Naive B cell (primary cell): Measurements from ENCODE around the gene KRTAP12-3. TPM values are rescaled to one million over a fixed set of nuclear protein-coding genes. Genes with fewer than 3 reads are reported as not detected.
"Not testable (repeated sequence)": the region's sequence is repeated elsewhere in the genome, so short reads cannot be mapped to it uniquely, and the experiment has no call there.

ENCODE experiments used
- ATAC-seq, 2 donors: fragments of 150-1000 bp; cut with Tn5 transposase; 2 replicates each; pipeline ENCODE4 v1.10.0; 2021; ENCODE audit warnings: low read depth in 2 of 2, mild to moderate bottlenecking in 2 of 2, moderate library complexity in 2 of 2
- DNase-seq: peaks from one replicate; pipeline ENCODE4 v3.0.0; 2022
- H3K27ac Mint-ChIP-seq, 6 donors: one replicate each; pipeline ENCODE4 v1.8.0; 2020 to 2022; ENCODE audit warnings: mild to moderate bottlenecking in 6 of 6, mixed read lengths in 6 of 6, moderate library complexity in 5 of 6, inconsistent platforms in 2 of 6
- H3K27me3 Mint-ChIP-seq, 3 donors: one replicate each; pipeline ENCODE4 v1.8.0; 2021 to 2022; ENCODE audit warnings: mixed read lengths in 3 of 3, mild to moderate bottlenecking in 1 of 3
- H3K36me3 Mint-ChIP-seq, 2 donors: one replicate each; pipeline ENCODE4 v1.8.0; 2020 to 2022; ENCODE audit warnings: mixed read lengths in 2 of 2, inconsistent platforms in 1 of 2, mild to moderate bottlenecking in 1 of 2
- H3K4me1 Mint-ChIP-seq, 3 donors: one replicate each; pipeline ENCODE4 v1.8.0; 2020 to 2022; ENCODE audit warnings: mixed read lengths in 3 of 3, inconsistent platforms in 1 of 3, mild to moderate bottlenecking in 1 of 3, moderate library complexity in 1 of 3
- H3K4me3 Mint-ChIP-seq, 8 donors: one replicate each; pipeline ENCODE4 v1.8.0; 2020 to 2022; ENCODE audit warnings: mild to moderate bottlenecking in 8 of 8, mixed read lengths in 8 of 8, moderate library complexity in 8 of 8, inconsistent platforms in 2 of 8
- H3K9me3 Mint-ChIP-seq, 7 donors: one replicate each; pipeline ENCODE4 v1.8.0; 2020 to 2022; ENCODE audit warnings: mixed read lengths in 7 of 7, mild to moderate bottlenecking in 5 of 7, inconsistent platforms in 2 of 7, moderate library complexity in 1 of 7
- polyA plus RNA-seq, 6 donors: library from polyadenylated mRNA; unstranded; fragments of 300-500 nt; fragmentation: Illumina TruSeq; gene quantifications; one replicate each; pipeline ENCODE4 v1.2.3, GENCODE V29; 2021; ENCODE audit warnings: low read depth in 6 of 6

The KRTAP12-3 gene
- polyA plus RNA-seq, 6 donors from 2014 or later, result not detected

- ATAC-seq, result no peak
- peaks cover 7 to 55% (median 20%) of the 10 kb centered on the region in 7 donors for H3K9me3 Mint-ChIP-seq
- no peak overlapping the region for H3K4me3 Mint-ChIP-seq
- no peak for DNase-seq
- H3K27me3 Mint-ChIP-seq, result peaks cover 19 to 56% (median 53%) of the 10 kb centered on the region in 3 donors
- H3K27ac Mint-ChIP-seq, result no peak overlapping the region
- peaks cover 11 to 12% of the 10 kb centered on the region in 2 donors for H3K36me3 Mint-ChIP-seq
- no peaks in the 10 kb centered on the region for H3K4me1 Mint-ChIP-seq
Observed at GRCh38 chr21:44664691-44665090, 7.0 kb downstream of the KRTAP12-3 start.

- Mint-ChIP-seq H3K4me1 (no peaks in the 10 kb centered on the region), H3K27ac (peak within 1 kb of the TSS in 1 of 6 donors; percentile 34), H3K27me3 (peaks cover 24 to 45% (median 45%) of the 10 kb centered on the region in 3 donors), H3K9me3 (peaks cover 12 to 68% (median 34%) of the 10 kb centered on the region in 7 donors), H3K4me3 (no peak within 1 kb of the TSS), H3K36me3 (peaks cover 10 to 11% of the 10 kb centered on the region in 2 donors)
- ATAC-seq, result no peak
- DNase-seq, result no peak
Observed at GRCh38 chr21:44666401-44667320, 8.9 kb downstream of the KRTAP12-3 start, which contains the start of gene KRTAP12-2. Gene KRTAP12-2, minus strand, starts transcription at chr21:44666927. Its CDS starts 41 bp downstream, at chr21:44666886.

- H3K4me3 Mint-ChIP-seq, result no peak overlapping the region
- no peak for ATAC-seq
- no peak overlapping the region for H3K27ac Mint-ChIP-seq
- no peaks in the 10 kb centered on the region for H3K4me1 Mint-ChIP-seq
- DNase-seq, result no peak
- H3K36me3 Mint-ChIP-seq, result peaks cover 11 to 13% of the 10 kb centered on the region in 2 donors
- peaks cover 13 to 73% (median 43%) of the 10 kb centered on the region in 7 donors for H3K9me3 Mint-ChIP-seq
- peaks cover 20 to 44% (median 43%) of the 10 kb centered on the region in 3 donors for H3K27me3 Mint-ChIP-seq
Observed at GRCh38 chr21:44667612-44668011, 9.9 kb downstream of the KRTAP12-3 start.

GRCh38 chr21:44670642-44671432 lies 13.1 kb downstream of the KRTAP12-3 start:
- H3K36me3 Mint-ChIP-seq, result peaks cover 9 to 18% of the 10 kb centered on the region in 2 donors
- no peaks in the 10 kb centered on the region for H3K4me1 Mint-ChIP-seq
- no peak for DNase-seq
- H3K27ac Mint-ChIP-seq, result no peak overlapping the region
- no peak for ATAC-seq
- peaks cover 17 to 69% (median 53%) of the 10 kb centered on the region in 7 donors for H3K9me3 Mint-ChIP-seq
- peaks cover 17 to 55% (median 34%) of the 10 kb centered on the region in 3 donors for H3K27me3 Mint-ChIP-seq
- H3K4me3 Mint-ChIP-seq, result no peak overlapping the region

DNA sequence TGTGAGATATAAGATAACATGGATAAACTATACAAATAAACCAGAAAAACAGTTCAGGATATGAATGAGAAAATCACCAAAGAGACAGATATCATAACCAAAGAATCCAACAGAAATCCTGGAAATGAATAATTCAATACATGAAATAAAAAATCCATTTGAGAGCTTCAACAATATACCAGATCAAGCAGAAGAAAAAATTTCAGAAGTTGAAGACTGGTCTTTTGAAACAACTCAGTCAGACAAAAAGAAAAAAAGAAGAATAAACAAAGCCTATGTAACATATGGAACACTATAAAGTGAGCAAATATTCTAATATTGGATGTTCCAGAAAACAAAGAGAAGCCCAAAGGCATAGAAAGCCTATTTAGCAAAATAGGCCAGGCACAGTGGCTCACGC lies 14.2 kb downstream of the KRTAP12-3 start:
- H3K36me3 Mint-ChIP-seq, result peaks cover 9 to 18% of the 10 kb centered on the region in 2 donors
- DNase-seq (no peak), ATAC-seq (no peak)
- no peaks in the 10 kb centered on the region for H3K4me1 Mint-ChIP-seq
- H3K9me3 Mint-ChIP-seq, result peaks cover 17 to 64% (median 49%) of the 10 kb centered on the region in 7 donors
- H3K27ac Mint-ChIP-seq, result no peak overlapping the region
- peaks cover 13 to 47% (median 29%) of the 10 kb centered on the region in 3 donors for H3K27me3 Mint-ChIP-seq
- no peak overlapping the region for H3K4me3 Mint-ChIP-seq

- Mint-ChIP-seq H3K27ac (no peak overlapping the region), H3K9me3 (peaks cover under 1 to 19% (median 14%) of the 10 kb centered on the region in 7 donors), H3K36me3 (peaks cover 0 to 4% of the 10 kb centered on the region in 2 donors)
Observed at GRCh38 chr21:44677881-44678280, 20.1 kb downstream of the KRTAP12-3 start.

GRCh38 chr21:44681152-44681551 lies 23.4 kb downstream of the KRTAP12-3 start:
- no peak for DNase-seq
- H3K9me3 Mint-ChIP-seq, result peaks cover 0 to 2% (median 0%) of the 10 kb centered on the region in 7 donors
- H3K27ac Mint-ChIP-seq, result no peak overlapping the region
- no peaks in the 10 kb centered on the region for H3K36me3 Mint-ChIP-seq
- no peak overlapping the region for H3K4me3 Mint-ChIP-seq
- no peak for ATAC-seq
- H3K27me3 Mint-ChIP-seq, result peaks cover 31 to 70% (median 68%) of the 10 kb centered on the region in 3 donors
- H3K4me1 Mint-ChIP-seq, result no peaks in the 10 kb centered on the region

More at GRCh38 chr21:44677881-44678280, 20.1 kb downstream of the KRTAP12-3 start:
- Mint-ChIP-seq H3K4me1 (no peaks in the 10 kb centered on the region), H3K4me3 (no peak overlapping the region), H3K27me3 (peaks cover 18 to 69% (median 41%) of the 10 kb centered on the region in 3 donors)
- no peak for DNase-seq
- ATAC-seq, result no peak

DNA sequence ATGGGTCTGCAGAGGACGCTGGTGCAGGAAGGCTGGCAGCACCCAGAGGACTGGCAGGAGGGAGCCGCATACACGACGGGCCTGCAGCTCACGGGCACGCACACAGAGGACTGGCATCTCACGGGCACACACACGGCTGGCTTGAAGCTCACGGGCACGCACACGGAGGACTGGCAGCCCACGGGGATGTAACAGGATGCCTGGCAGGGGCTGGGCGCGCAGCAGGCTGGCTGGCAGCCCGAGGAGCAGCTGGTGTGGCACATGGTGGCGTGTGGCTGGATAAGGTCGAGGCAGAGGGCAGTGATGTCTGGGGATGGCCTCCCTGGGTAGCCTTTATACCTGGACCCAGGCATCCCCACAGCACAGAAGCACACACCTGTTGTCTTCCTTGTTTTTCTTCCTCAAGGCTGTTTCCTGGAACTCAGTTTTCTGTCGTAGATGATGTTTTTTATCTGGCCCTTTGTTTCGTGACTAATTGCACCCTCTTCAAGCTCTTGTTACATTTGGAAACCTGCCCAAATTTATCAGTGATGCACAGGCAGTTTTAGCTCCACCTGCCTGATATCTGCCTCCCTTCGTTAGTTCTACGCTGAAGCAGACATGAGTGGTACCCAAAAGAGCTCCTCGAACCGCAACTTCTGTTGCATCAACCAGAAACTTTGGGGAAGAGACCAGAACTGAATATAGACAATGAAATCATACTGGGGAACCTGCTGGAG lies 24.3 kb downstream of the KRTAP12-3 start, which contains the start of gene KRTAP12-1:
KRTAP12-1 (minus strand) TSS at position 303 of the 719 bp plus-strand sequence; CDS start at position 263, 40 bp downstream.
- DNase-seq (no peak), ATAC-seq (no peak)
- Mint-ChIP-seq H3K27me3 (peaks cover 35 to 78% (median 70%) of the 10 kb centered on the region in 3 donors), H3K4me1 (no peaks in the 10 kb centered on the region), H3K36me3 (no peaks in the 10 kb centered on the region), H3K9me3 (peaks cover 0 to 2% (median 0%) of the 10 kb centered on the region in 7 donors), H3K4me3 (no peak within 1 kb of the TSS), H3K27ac (peak within 1 kb of the TSS in 1 of 6 donors; percentile 61)

DNA sequence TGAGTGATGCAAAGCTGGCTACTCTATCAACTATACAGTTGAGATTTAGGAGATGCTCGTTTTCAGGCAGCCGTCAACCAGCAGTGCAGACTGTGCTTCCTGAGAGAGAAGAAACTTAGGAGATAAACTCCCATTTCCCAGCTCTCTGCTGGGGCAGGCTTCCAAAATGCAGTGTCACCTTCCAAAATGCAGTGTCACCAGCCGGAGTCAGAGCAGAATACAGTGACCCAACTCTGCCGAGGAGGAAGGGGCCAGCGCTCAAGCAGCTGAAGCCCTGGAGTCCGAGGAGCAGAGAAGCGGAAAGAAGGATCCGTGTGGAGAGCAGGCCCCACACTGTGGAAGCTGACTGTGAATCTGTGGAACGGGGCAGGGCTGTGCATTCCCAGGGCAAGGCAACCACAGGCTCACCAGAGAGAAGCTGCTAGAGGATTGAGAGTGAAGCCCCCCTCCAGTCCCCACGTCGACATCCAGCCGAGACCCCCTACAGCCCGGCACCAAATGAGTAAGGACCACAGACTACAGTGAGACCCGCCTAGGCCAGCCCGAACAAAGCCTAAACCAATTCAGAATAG lies 24.9 kb downstream of the KRTAP12-3 start:
- H3K9me3 Mint-ChIP-seq, result peaks cover 0 to 2% (median 0%) of the 10 kb centered on the region in 7 donors
- H3K27me3 Mint-ChIP-seq, result peaks cover 38 to 79% (median 74%) of the 10 kb centered on the region in 3 donors
- ATAC-seq, result no peak
- H3K4me1 Mint-ChIP-seq, result no peaks in the 10 kb centered on the region
- no peak overlapping the region for H3K4me3 Mint-ChIP-seq
- no peak for DNase-seq
- H3K36me3 Mint-ChIP-seq, result no peaks in the 10 kb centered on the region
- peak overlapping the region in 1 of 6 donors; percentile 61 for H3K27ac Mint-ChIP-seq

DNA sequence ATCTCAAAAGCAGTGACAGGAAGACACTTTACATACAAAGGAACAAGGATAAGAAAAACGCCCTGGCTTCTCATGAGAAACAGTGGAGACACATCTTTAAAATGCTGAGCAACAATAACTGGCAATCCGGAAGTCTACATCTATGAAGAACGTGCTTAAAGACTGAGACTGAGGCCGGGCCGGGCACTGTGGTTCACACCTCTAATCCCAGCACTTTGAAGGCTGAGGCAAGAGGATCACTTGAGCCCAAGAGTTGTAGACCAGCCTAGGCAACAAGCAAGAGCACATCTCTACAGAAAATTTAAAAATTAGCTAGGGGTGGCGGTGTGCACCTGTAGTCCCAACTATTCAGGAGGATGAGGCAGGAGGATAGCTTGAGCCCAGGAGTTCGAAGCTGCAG lies 26.3 kb downstream of the KRTAP12-3 start:
- Mint-ChIP-seq H3K27ac (no peak overlapping the region), H3K27me3 (peaks cover 38 to 88% (median 84%) of the 10 kb centered on the region in 3 donors), H3K9me3 (peaks cover 0 to 2% (median 0%) of the 10 kb centered on the region in 7 donors), H3K36me3 (no peaks in the 10 kb centered on the region), H3K4me1 (no peaks in the 10 kb centered on the region), H3K4me3 (no peak overlapping the region)
- ATAC-seq (no peak), DNase-seq (no peak)

GRCh38 chr21:44684483-44684882 lies 26.8 kb downstream of the KRTAP12-3 start:
- Mint-ChIP-seq H3K36me3 (no peaks in the 10 kb centered on the region), H3K27ac (no peak overlapping the region), H3K4me3 (no peak overlapping the region), H3K9me3 (peaks cover 0 to 2% (median 0%) of the 10 kb centered on the region in 7 donors), H3K27me3 (peaks cover 38 to 85% (median 84%) of the 10 kb centered on the region in 3 donors), H3K4me1 (no peaks in the 10 kb centered on the region)
- DNase-seq, result no peak
- ATAC-seq, result no peak

- not testable (repeated sequence) for DNase-seq, H3K36me3 Mint-ChIP-seq, H3K9me3 Mint-ChIP-seq, ATAC-seq, H3K27ac Mint-ChIP-seq, H3K4me3 Mint-ChIP-seq, H3K4me1 Mint-ChIP-seq
- peaks cover 32 to 85% (median 85%) of the 10 kb centered on the region in 3 donors for H3K27me3 Mint-ChIP-seq
Observed at GRCh38 chr21:44685050-44685449, 27.3 kb downstream of the KRTAP12-3 start.
